Skeletal muscle satellite cell (primary cell): ENCODE results near the gene CBLL1. TPM values are rescaled to one million over a fixed set of nuclear protein-coding genes. Genes with fewer than 3 reads are reported as not detected.

Experiments
- H3K27me3 ChIP-seq: 2 replicates; pipeline ENCODE4 v1.7.0; 2013; ENCODE audit warnings: low read length; ENCODE audit not compliant: control insufficient read depth, insufficient read depth
- H3K36me3 ChIP-seq: 2 replicates; pipeline ENCODE4 v1.7.0; 2013; ENCODE audit warnings: mild to moderate bottlenecking, control low read depth, low read length; ENCODE audit not compliant: insufficient read depth
- H3K4me1 ChIP-seq: 2 replicates; pipeline ENCODE4 v1.7.0; 2013; ENCODE audit warnings: low read length; ENCODE audit not compliant: control insufficient read depth, insufficient read depth
- H3K4me2 ChIP-seq: 2 replicates; pipeline ENCODE4 v1.7.0; 2013; ENCODE audit warnings: mild to moderate bottlenecking, low read length
- H3K4me3 ChIP-seq: 2 replicates; pipeline ENCODE4 v1.7.0; 2013; ENCODE audit warnings: low read length
- H3K9ac ChIP-seq: 2 replicates; pipeline ENCODE4 v1.7.0; 2013; ENCODE audit warnings: mild to moderate bottlenecking, low read depth, low read length, moderate library complexity
- H3K9me3 ChIP-seq: replicated peaks from 2 replicates; pipeline ENCODE4 v1.7.0; 2013; ENCODE audit warnings: mild to moderate bottlenecking, control low read depth, low read length
- total RNA-seq: library from RNA; depleted of rRNA; stranded (reverse); fragments of >200 nt; gene quantifications from 2 replicates; pipeline ENCODE4 v1.2.3, GENCODE V29; 2012; rRNA removed

The CBLL1 gene, protein sequence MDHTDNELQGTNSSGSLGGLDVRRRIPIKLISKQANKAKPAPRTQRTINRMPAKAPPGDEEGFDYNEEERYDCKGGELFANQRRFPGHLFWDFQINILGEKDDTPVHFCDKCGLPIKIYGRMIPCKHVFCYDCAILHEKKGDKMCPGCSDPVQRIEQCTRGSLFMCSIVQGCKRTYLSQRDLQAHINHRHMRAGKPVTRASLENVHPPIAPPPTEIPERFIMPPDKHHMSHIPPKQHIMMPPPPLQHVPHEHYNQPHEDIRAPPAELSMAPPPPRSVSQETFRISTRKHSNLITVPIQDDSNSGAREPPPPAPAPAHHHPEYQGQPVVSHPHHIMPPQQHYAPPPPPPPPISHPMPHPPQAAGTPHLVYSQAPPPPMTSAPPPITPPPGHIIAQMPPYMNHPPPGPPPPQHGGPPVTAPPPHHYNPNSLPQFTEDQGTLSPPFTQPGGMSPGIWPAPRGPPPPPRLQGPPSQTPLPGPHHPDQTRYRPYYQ
- total RNA-seq, result 13.3 and 18.3 TPM in 2 replicates

DNA sequence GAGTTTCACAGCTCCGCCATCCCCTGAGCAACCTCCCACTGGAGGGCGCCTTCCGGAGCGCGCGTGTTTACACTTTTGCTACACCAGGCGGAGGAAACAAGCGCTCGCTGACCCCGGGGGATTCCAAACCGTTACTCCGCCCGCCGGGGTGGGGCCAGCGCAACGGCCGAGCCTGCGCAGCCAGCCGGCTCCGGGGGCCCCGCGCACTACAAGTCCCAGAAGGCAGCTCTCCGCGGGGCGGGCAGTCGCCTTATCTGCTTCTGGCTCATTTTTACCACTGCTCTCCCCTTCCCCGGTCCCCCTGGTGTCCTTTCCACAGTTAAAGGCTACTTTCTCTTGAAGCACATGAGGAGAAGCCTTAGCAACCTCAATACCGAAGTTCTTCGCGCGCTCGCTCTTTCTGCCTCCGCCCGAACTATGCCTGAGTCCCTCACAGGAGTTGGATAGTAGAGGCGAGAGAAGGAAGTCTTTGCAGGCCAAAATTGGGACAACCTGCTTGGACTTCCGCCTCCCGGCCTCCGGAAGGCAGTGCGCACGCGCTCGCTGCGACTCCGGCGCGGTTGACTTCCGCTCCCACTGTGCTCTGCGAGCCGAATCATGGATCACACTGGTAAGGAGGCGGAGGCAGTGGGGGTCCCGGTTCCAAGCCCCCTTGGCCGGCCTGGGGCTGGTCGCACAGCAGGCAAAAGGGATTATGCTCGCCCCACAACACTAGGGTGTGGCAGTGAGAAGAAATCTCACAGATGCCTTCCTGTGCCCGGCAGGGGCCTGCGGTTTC is at the start of gene CBLL1:
Gene CBLL1, plus strand, starts transcription at position 576 of the 778 bp plus-strand sequence. Its CDS starts 22 bp downstream, at position 598.
- no peaks in the 10 kb centered on the region for H3K9me3 ChIP-seq
- peak within 1 kb of the TSS; percentile 80 for H3K4me3 ChIP-seq
- no peaks in the 10 kb centered on the region for H3K27me3 ChIP-seq
- peaks cover 23% of the 10 kb centered on the region for H3K4me1 ChIP-seq
- peak within 1 kb of the TSS; percentile 92 for H3K9ac ChIP-seq
- H3K4me2 ChIP-seq, result peak within 1 kb of the TSS; percentile 89
- peaks cover 1% of the 10 kb centered on the region for H3K36me3 ChIP-seq

- Histone ChIP-seq H3K27me3 (no peaks in the 10 kb centered on the region), H3K9ac (no peak overlapping the region), H3K9me3 (no peaks in the 10 kb centered on the region), H3K4me2 (peak overlapping the region; percentile 47), H3K4me3 (no peak overlapping the region), H3K4me1 (peaks cover 49% of the 10 kb centered on the region), H3K36me3 (no peaks in the 10 kb centered on the region)
These were observed 49.6 kb upstream of the CBLL1 start for GRCh38 chr7:107694386-107694785.

DNA sequence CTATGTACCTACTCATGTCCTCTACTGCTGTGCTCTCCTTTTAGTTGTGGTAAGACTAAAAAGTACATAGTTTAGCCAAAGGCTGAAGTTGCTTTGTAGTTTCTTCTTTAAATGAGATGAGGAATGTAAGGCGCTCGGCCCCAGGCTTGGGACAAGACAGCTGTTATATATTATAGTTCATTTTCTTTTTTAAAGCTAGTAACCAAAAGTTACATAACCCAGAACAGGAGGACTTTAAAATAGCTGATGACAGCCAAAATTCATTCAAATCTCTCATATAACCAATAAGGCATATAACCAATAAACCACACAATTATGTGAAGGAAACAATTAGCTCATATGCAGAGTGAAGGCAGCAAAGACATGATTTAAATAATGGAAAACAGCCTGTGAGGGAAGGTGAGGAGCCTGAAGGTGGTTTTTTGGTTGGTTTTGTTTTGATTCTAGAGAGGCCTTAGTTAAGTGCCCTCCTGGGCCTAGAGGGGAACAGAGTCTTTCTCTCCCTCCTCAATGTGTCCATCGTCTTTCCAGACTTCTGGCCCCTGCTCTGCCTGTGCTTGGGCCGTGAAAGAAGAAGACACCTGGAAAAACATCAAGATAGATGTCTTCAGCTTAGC is 47.5 kb upstream of the CBLL1 start:
- no peaks in the 10 kb centered on the region for H3K9me3 ChIP-seq
- H3K4me3 ChIP-seq, result no peak overlapping the region
- H3K4me1 ChIP-seq, result peaks cover 40% of the 10 kb centered on the region
- H3K27me3 ChIP-seq, result no peaks in the 10 kb centered on the region
- no peaks in the 10 kb centered on the region for H3K36me3 ChIP-seq
- H3K4me2 ChIP-seq, result no peak overlapping the region
- no peak overlapping the region for H3K9ac ChIP-seq

DNA sequence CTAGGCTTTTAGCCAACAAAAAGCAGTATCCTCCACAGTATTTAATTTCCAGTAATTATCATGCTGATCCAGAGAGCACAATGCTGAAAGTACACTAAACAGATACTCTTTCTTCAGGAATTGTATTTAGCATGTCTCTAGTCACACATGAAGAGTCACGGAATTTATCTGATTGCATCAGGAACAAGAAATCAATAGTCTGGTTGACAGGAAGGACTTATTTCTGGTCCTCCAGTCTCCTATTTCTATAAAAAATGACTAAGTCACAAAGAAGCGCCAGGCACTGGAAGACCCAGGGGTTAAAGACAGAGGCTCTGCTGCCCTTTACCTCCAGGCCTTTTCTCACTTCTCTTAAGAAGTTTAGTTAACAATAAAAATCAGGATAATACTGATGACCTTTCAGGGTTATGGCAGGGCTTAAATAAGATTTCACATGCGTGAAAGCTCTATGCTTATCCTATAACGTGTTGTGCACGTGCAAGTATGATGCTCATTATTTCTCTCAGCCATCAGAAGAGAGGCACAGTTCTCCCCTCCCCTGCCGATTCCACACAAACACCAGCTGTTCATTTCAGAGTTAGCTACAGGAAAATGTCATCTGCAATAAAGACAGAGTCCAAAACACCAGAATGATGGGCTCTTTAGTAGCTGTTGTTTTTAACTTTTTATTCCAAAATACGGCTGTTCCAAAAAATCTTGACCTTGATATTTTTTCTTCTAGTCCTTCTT is 46.5 kb upstream of the CBLL1 start:
- Histone ChIP-seq H3K36me3 (no peaks in the 10 kb centered on the region), H3K9me3 (no peaks in the 10 kb centered on the region), H3K4me3 (no peak overlapping the region), H3K9ac (no peak overlapping the region), H3K4me2 (no peak overlapping the region), H3K27me3 (no peaks in the 10 kb centered on the region), H3K4me1 (peaks cover 30% of the 10 kb centered on the region)

DNA sequence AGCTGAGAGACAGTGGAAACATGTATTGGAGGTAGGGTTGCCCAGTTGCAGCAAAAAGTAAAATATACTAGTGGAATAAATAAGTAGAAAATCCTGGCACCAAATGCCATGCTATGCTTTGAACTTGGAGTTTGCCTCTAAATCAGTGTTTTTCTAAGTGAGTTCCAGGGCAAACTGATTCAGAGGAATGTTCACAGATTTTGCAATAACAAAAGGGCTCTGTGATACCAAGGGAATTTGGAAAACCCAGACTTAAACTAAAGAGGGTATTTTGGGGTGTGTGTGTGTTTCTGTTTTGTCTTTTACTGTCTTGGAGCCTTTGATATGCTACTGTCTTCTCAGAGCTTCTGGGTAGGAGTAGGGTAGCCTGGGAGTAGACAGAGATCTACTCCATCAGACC is 43.4 kb upstream of the CBLL1 start:
- H3K27me3 ChIP-seq, result no peaks in the 10 kb centered on the region
- H3K4me2 ChIP-seq, result no peak overlapping the region
- H3K4me1 ChIP-seq, result peaks cover 3% of the 10 kb centered on the region
- H3K9me3 ChIP-seq, result no peaks in the 10 kb centered on the region
- H3K9ac ChIP-seq, result no peak overlapping the region
- no peaks in the 10 kb centered on the region for H3K36me3 ChIP-seq
- H3K4me3 ChIP-seq, result no peak overlapping the region

GRCh38 chr7:107701191-107701590 is 42.8 kb upstream of the CBLL1 start:
- no peak overlapping the region for H3K4me2 ChIP-seq
- no peak overlapping the region for H3K4me3 ChIP-seq
- H3K9ac ChIP-seq, result no peak overlapping the region
- peaks cover 3% of the 10 kb centered on the region for H3K4me1 ChIP-seq
- H3K9me3 ChIP-seq, result no peaks in the 10 kb centered on the region
- H3K36me3 ChIP-seq, result no peaks in the 10 kb centered on the region
- H3K27me3 ChIP-seq, result no peaks in the 10 kb centered on the region

DNA sequence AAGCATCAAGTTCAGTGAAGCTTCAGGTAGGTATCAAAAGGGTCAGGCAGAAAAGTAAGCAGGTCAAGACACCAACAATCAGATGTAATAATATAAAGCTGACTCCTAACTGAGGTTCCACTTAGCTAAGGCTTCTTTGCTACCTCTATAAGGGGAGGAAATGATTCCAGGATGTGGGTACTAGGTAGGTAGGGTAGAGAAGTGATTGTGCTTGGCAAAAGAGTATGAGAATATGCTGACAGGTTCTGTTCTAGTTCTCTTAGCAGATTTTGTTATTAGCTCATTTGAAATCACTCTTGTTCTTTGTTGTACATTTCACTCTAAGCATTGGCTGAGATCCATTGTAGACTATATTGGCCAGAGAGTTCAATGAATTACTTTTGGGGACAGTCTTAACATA is 40.7 kb upstream of the CBLL1 start:
- H3K9ac ChIP-seq, result no peak overlapping the region
- no peak overlapping the region for H3K4me3 ChIP-seq
- no peaks in the 10 kb centered on the region for H3K36me3 ChIP-seq
- H3K9me3 ChIP-seq, result no peaks in the 10 kb centered on the region
- peaks cover 3% of the 10 kb centered on the region for H3K4me1 ChIP-seq
- H3K4me2 ChIP-seq, result no peak overlapping the region
- H3K27me3 ChIP-seq, result no peaks in the 10 kb centered on the region

DNA sequence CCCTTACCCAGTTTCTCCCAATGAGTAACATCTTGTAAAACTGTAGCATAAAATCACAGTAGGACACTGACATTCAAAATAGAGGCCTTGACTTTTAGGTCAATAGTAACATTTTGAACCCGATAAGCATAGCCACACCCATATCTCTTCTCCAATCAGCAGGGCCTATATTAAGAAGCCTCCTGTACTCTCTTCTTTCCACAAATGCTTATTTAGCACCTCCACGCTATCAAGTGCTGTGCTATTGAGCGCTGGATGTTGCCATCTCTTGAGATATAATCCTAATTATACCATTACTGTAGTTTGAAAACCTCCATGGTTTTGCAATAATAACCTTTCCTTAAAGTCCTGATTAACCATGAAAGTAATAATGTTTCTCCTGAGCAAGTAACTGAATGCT is 40.1 kb upstream of the CBLL1 start:
- H3K9me3 ChIP-seq, result no peaks in the 10 kb centered on the region

DNA sequence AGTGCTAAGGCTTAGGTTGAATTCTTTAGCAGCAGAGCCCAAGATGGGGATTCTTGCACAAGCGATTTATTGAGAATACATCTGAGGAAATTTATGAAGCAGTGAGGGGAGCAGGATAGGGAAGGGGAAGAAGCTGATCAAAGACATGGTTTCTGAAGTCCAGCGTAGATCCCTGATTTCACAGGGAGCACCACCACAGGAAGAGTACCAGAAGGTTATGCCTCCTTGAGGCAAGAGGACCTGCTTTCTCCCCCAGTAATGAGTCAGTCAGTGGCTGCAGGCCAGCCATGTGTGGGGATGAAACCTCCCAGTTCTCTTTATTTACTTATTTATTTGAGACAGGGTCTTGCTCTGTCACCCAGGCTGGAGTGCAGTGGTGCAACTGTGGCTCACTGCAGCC is 35.0 kb upstream of the CBLL1 start:
- H3K4me3 ChIP-seq, result no peak overlapping the region

More for the DNA sequence above, 40.1 kb upstream of the CBLL1 start:
- Histone ChIP-seq H3K36me3 (no peaks in the 10 kb centered on the region), H3K27me3 (no peaks in the 10 kb centered on the region), H3K4me3 (no peak overlapping the region), H3K4me2 (no peak overlapping the region), H3K4me1 (peaks cover 3% of the 10 kb centered on the region), H3K9ac (no peak overlapping the region)

DNA sequence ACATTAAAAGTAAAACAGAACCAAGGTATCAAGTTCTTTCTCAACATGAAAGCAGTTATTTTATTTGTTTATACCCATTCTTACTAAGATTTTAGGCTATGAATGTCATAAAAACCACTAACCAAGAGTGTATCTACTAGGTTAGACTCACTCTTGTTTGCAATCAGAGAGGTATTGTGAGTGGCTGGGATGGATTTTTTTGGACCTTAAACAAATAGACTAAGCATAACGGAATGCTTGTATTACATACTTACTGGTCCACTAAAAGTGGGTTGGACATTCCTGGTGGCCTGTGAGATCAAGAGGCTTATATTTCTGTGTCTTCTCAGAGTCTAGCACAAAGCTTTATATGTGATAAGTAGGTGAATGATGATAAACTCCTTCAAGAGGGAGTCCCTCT is 32.6 kb upstream of the CBLL1 start:
- peaks cover 4% of the 10 kb centered on the region for H3K4me1 ChIP-seq
- H3K36me3 ChIP-seq, result no peaks in the 10 kb centered on the region
- no peak overlapping the region for H3K4me2 ChIP-seq
- no peaks in the 10 kb centered on the region for H3K9me3 ChIP-seq
- no peaks in the 10 kb centered on the region for H3K27me3 ChIP-seq
- H3K9ac ChIP-seq, result no peak overlapping the region
- H3K4me3 ChIP-seq, result no peak overlapping the region

More for the DNA sequence above, 35.0 kb upstream of the CBLL1 start:
- no peaks in the 10 kb centered on the region for H3K9me3 ChIP-seq
- no peaks in the 10 kb centered on the region for H3K4me1 ChIP-seq
- no peak overlapping the region for H3K9ac ChIP-seq
- H3K27me3 ChIP-seq, result no peaks in the 10 kb centered on the region
- H3K36me3 ChIP-seq, result no peaks in the 10 kb centered on the region
- H3K4me2 ChIP-seq, result no peak overlapping the region

GRCh38 chr7:107712025-107712424 is 31.9 kb upstream of the CBLL1 start:
- Histone ChIP-seq H3K4me1 (peaks cover 4% of the 10 kb centered on the region), H3K4me3 (no peak overlapping the region), H3K36me3 (no peaks in the 10 kb centered on the region), H3K4me2 (no peak overlapping the region), H3K9ac (no peak overlapping the region), H3K27me3 (no peaks in the 10 kb centered on the region), H3K9me3 (no peaks in the 10 kb centered on the region)
